Jurkat, Clone E6-1 (cell line): ENCODE measurements around the gene KLHDC4.
"Not testable (repeated sequence)": the region's sequence is repeated elsewhere in the genome, so short reads cannot be mapped to it uniquely, and the experiment has no call there.

Source experiments
- DNase-seq: peaks from one replicate; pipeline ENCODE4 v3.0.0-alpha.2; 2011; ENCODE audit warnings: low read depth, low spot score
- H3K4me3 ChIP-seq: 2 replicates; pipeline ENCODE4 v1.5.1; 2011; ENCODE audit warnings: mild to moderate bottlenecking, low read length, control low read depth, moderate library complexity

The KLHDC4 gene

DNA sequence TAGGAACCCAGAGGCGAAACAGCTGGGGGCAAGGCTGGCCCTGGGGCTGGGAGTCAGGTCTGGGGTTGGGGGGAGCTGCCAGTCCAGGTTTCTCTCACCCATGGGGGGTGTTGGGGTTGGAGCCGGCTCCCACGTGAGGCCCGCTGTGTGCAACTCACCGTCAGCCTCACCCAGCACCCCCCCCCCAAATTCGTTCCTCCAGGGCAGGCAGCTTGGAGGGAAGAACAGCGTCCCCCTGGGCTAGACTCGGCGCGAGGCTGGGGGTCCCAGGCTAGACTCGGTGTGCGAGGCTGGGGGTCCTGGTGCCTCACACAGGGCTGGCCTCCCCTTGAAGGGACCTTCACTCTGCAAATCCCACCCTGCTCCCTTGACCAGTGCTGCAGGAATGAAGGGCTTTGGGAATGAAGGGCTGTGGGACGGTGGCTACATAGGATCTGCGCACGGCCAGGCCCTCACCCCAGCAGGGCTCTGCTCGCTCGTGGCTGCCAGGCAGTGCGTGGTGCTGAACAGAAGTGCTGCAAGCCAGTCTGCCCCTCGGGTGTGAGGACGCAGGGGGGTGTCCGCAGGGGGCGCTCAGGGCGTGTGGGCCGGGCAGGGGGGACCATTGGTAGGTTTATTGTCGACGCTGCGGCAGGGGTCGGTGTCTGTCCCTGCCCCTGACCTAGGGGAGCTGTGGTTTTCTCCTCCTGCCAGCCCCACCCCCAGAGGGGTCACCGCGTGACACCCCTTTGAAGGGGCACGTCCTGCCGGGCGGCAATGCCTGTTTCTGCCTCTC lies 74.7 kb downstream of the KLHDC4 start:
- DNase-seq: no peak

DNA sequence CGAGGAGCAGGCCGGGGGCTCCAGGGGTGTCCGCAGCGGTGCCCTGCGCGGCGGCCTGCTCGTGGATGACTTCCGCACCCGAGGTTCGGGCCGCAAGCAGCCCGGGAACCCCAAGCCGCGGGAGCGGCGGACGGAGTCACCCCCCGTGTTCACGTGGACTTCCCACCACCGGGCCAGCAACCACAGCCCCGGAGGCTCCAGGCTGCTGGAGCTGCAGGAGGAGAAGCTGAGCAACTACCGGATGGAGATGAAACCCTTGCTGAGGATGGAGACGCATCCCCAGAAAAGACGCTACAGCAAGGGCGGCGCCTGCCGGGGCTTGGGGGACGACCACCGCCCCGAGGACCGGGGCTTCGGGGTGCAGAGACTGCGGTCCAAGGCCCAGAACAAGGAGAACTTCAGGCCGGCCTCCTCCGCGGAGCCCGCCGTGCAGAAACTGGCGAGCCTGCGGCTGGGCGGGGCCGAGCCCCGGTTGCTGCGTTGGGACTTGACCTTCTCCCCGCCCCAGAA lies 75.8 kb downstream of the KLHDC4 start:
- no peak overlapping the region for H3K4me3 ChIP-seq
- no peak for DNase-seq

More for the DNA sequence above, 74.7 kb downstream of the KLHDC4 start:
- H3K4me3 ChIP-seq: no peak overlapping the region

DNA sequence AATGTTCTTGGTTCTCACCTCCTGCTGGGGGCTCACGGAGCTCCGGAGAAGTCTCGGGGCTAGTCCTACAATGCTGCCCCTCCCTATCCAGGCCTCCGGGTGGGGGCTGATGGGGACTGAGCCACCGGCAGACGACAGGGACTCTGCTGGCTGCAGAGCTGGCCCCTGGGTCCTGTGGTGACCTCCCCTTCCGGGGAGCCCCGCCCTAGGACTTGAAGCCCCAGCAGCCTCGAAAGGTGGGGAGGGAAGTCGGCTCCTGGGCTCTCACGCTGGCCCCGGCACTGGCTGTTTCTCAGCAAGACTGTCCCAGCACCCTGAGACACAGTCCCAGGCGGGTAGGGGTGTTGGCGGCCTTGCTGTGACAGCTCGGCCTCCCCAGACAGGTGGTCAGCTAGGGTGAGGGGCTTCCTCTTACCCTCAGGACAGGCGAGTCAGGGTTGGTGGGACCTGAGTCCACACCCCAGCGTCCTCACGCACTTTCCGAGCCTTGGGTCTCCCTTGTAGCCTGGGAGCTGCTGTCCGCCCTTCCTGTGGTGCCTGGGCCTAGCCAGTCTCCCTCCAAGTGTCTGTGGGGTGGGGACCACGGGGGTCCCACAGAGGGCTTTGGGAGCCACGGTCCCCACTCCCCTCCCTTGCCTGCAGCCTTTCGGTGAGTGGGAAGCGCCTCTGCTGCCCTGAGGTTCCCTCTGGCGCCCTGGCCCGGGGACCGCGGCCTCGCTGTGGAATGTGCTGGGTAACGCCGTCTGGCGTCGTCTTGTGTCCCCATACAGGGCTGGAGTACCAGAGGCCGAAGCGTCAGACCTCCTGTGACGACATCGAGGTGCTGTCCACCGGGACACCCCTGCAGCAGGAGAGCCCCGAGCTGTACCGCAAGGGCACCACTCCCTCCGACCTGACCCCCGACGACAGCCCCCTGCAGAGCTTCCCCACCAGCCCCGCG lies 76.6 kb downstream of the KLHDC4 start:
- no peak for DNase-seq

DNA sequence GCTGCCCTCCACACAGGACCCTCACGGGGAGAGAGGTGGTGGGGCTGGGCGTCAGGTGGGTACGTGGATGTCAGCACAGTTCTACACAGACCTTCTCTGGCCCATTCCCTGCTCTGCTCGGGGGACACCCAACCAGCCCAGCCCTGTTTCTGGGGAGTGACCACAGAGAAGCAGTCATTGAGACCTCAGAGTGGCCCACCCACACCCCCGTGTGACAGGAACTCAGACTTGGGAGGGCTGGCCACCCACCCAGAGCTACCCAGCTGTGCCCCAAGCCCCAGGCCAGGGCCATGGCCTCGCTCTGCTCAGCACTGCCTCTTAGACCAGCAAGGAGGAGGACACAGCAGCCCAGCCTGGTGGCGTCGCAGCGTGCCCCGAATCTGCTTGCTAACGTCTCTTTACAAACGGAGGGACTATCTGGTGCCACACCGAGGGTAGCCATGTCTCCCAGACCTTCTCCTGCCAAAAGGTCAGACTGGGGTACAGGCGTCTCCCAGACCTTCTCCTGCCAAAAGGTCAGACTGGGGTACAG lies 77.7 kb downstream of the KLHDC4 start:
- DNase-seq: no peak
- no peak overlapping the region for H3K4me3 ChIP-seq

More for the DNA sequence above, 76.6 kb downstream of the KLHDC4 start:
- no peak overlapping the region for H3K4me3 ChIP-seq

DNA sequence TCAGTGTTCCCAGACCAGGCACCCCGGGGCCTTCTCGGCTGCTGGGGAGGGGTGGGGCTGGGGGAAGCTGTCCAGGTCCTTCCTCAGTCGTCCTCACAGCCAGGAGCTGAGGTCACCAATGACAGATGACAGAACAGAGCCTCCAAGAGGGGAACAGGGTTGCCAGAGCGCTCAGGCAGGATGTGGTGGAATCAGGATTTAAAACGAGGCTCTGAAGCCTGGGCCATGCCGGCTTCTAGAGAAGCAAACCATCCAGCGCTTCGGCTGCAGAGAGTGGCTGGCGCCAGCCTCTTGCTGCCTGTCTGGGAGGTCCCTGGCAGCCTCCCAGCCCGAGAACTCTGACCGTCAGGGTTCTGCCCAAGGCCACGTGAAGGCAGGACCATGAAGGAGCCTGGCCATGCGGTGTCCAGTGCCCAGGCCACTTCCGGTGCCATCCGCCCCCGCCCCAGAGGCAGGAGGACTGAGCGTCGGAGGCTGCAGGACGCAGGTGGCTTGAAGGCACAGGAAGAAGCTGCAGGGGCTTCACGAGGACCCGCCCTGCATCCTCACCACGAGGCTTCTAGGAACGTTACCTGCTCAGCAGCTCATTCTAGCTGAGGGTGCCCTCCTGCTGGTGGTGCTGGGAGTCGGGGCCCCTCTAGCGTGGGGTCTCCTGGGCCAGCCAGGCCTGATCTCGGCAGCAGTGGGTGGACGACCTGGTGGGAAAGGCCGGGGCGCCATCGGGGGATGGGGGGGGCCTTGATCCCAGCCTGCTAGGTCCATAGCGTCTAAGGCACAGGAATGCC lies 78.5 kb downstream of the KLHDC4 start:
- DNase-seq: peak; percentile 76
- H3K4me3 ChIP-seq: no peak overlapping the region

DNA sequence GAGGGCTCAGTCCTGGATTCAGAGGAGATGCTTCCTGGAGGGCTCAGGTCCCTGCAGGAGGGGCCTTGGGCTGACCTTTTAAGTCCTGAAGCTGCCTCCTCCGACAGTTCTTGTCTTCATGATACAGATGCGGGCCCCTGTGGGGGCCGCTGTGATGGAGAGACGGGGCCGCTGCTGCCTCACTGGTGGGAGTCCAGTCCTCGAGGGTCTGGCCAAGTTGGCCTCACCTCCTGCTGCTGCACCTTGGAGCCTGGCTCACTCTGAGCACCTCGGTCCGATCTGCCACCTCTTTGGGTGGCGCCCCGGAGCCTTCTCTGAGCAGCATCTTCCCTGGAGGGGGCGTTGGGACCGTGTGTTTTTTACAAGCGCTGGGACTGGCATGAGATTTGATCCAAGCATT lies 79.1 kb downstream of the KLHDC4 start:
- H3K4me3 ChIP-seq: no peak overlapping the region
- DNase-seq: no peak

DNA sequence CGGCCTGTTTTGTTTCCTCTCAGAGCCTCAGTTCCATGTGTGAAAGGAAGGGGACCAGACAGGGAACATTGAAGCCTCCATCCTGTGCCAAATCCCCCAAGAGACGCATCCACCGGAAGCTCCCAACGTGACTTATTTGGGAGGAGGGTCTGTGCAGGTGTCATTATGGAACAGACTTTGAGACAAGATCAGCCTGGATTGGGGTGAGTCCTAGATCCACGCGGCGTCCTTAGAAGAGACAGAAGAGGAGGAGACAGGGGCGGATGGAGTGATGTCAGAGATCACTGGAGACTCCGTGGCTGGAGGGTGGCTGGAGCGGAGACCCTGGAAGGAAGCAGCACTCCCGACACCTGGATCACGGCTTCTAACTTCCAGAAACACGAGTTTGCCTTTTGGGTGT lies 80.0 kb downstream of the KLHDC4 start:
- no peak for DNase-seq
- H3K4me3 ChIP-seq: no peak overlapping the region

DNA sequence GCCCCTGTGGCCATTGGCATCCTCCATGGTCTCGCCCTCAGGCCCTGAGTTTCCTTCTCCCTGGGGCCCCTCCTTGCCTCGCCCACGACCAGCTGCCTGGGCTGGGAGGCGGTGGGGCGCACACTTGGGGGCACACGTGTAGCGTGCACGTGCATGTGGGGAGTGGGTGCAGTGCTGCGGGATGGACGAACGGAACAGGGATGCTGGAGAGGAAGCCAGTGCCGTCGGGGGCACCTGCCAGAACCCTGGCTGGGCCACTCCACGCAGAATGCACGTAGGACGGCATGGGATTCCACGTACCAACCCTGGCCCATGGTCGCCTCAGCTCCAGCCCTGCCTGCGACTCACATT lies 80.4 kb downstream of the KLHDC4 start:
- DNase-seq: no peak
- H3K4me3 ChIP-seq: no peak overlapping the region

DNA sequence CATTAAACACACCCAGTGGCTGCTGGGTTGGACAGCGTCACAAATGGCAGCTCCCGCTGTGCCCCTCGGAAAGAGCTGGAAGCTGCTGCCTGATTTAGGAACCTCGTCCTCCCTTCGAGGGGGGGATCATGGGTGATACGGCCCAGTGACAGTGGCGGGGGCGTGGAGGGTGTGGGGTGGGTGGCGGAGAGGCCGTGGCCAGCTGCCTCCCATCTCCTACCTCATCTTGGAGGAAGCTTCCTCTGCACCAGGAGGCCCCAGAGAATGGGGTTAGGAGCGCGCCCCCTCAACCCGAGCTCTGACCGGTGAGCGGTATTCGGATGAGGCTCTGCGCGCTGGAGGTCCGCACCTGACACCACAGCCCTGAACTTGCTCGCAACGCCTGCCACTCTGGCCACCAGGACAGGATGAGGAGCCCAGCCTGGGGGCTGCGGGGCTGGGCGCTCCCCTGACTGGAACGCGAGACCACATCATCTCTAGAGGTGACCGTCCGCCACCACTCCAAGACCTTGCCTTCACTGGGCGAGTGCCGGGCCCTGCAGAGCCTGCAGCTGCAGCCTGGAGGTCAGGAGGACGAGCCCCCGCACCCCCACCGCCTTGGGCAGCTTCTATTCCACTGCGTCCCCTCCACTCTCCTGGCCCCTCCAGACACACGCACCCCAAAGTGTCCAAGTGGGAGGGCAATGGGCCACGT lies 80.9 kb downstream of the KLHDC4 start:
- no peak overlapping the region for H3K4me3 ChIP-seq
- DNase-seq: no peak

DNA sequence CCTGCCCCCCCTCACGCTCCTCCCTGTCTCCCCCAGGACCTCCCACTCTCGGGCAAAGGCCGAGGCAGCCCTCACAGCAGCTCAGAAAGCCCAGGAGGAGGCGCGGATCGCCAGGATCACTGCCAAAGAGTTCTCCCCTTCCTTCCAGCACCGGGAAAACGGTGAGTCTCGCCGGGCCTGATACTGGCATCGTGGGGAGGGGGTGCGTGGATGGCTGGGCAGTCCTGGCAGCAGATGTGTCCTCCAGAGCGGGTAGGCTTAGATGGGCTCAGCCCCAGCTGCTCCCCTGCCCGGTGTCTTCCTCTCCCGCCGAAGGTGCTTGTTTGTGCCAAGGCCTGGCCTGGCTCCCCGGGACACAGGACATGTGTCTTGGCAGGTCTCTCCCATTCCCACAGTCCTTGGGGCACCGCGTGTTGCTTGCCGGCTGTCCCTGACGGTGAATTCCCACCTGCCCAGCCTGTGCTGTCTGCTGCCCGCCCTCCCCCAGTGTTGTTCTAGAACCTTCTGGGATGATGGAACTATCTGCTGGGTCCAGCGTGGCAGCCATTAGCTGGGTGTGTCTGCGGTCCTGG lies 81.6 kb downstream of the KLHDC4 start:
- DNase-seq: no peak
- no peak overlapping the region for H3K4me3 ChIP-seq

DNA sequence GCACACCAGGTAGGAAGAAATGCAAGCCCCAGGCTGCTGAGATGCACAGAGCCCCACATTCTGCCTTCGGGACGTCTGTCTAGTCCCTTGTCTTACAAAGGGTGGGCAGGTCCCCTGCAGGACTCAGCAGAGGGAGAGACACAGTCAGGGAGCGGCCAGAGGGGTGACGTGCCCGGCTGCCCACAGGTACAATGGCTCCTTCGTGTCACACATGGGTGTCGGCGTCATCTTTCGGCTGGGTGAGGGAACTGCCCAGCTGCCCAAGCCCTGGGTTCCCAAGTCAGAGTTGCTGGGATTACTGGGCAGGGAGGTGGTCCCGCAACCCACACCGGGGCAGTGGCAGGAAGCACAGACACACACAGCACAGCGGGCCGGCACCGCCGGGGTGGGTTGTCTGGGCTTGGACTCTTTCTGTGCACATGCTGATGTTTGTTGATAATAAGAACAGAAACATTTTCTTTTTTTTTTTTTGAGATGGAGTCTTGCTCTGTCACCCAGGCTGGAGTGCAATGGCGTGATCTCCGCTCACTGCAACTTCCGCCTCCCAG lies 82.9 kb downstream of the KLHDC4 start:
- H3K4me3 ChIP-seq: no peak overlapping the region
- DNase-seq: no peak

DNA sequence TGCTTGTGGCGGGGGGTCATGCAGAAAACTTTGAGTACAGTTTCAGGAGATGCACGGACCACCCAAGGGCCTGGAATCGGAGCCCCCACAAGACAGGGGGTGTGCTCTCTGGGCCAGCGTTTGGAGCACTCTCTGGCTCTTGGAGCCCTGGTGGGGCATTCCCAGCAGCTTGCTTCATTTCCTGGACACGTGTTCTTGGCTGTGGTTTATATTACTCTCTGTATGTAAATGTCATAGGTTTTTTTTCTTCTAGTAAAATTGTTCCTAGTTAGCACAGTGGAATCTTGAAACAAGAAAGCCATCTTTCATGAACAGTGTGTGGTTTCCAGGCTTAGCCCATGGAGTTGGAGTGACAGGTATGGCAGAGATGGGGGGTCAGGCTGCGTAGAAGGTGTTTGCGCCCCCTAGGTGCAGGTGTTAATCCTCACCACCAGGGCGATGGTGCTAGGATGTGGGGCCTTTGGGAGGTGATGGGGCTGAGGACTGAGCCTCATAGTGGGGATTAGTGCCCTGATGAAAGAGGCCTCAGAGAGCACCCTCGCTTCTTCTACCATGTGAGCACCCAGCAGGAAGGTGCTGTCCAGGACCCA lies 83.7 kb downstream of the KLHDC4 start:
- DNase-seq: peak; percentile 30
- H3K4me3 ChIP-seq: no peak overlapping the region

DNA sequence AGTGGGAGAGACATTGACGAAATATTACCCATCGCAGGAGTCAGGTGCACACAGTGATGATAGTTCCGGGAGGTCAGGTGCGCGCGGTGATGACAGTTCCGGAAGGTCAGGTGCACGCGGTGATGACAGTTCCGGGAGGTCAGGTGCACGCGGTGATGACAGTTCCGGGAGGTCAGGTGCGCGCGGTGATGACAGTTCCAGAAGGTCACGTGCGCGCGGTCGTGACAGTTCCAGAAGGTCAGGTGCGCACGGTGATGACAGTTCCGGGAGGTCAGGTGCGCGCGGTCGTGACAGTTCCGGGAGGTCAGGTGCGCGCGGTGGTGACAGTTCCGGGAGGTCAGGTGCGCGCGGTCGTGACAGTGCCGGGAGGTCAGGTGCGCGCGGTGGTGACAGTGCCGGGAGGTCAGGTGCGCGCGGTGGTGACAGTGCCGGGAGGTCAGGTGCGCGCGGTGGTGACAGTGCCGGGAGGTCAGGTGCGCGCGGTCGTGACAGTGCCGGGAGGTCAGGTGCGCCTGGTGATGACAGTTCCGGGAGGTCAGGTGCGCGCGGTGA lies 84.7 kb downstream of the KLHDC4 start:
- H3K4me3 ChIP-seq, DNase-seq: not testable (repeated sequence)

DNA sequence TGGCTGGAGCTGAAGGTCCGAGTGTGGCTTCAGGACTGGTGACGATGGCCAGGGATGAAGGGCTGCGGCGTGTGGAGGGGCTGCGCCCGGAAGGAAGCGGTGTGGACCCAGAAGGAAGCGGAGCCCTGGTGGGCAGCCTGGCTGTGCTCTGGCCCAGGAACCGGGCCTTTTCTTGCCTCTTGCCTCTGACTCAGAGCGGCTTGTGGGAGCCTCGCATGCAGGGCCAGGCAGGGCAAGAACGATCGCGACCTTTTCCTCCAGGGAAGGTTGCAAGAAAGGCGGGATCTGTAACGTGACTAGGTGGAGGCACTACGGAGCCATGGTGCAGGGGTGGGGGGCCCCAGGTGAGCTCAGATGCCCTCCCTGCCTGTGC lies 85.5 kb downstream of the KLHDC4 start:
- no peak overlapping the region for H3K4me3 ChIP-seq
- DNase-seq: no peak

DNA sequence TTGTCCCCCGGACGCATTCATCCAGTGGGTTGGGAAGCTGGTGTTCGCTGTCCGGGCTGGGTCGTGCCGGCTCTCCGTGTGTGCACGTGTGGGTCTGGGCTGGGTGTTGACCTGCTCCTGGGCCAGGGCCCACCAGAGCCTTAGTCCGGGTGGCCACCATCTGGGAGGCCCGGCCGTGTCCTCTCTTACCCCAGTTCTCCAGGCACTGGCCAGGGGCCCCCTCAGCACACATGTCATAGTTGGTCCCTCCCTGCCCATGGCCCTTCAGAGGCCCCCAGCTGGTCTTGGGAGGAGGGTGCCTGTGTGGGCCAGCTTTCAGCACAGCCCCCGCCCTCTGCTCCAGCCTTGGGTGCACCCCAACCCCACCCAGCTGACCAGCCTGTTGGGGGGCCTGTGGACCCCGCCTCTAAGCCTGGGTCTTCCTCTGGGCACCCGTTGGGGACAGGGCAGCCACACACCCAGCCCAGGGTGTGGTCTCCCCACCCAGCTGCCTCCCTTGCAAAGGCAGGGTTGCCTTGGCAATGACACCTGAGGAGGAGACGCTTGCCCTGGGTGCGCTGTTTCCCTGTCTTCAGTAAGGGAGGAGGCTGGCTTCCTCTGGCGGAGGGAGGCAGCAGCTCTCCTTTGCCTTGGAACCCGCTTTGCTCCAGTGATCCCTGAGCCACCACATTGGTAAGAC lies 86.1 kb downstream of the KLHDC4 start:
- no peak overlapping the region for H3K4me3 ChIP-seq
- no peak for DNase-seq

DNA sequence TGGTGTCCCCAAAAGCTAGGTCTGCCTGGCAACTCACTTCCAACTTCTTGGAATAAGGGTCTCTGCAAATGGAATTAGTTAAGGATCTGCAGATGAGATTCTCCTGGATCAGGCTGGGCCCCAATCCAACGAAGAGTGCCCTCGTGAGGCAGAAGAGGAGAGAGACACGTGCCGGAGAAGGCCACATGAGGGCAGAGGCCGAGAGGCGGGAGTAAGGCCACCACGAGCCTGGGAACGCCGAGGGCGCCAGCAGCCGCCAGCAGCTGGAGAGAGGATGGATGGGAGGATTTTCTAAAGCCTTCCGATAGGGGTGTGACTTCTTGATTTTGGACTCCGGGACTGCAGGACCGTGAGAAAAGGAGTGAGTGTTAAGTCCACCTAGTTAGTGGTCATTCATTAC lies 87.2 kb downstream of the KLHDC4 start:
- no peak for DNase-seq
- H3K4me3 ChIP-seq: no peak overlapping the region

DNA sequence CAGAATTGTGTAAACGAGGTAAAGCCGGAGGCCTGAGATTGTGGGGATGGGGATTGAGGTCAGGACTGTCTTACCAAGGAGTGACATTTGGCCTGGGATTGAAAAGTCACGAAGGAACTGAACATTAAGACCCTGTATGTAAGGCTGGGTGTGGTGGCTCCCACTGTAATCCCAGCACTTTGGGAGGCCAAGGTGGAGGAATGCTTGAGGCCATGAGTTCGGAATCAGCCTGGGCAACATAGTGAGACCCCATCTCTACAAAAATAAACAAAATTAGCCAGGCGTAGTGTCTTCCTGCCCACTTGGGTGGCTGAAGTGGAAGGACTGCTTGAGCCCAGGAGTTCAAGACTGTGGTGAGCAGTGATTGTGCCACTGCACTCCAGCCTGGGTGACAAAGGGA lies 88.0 kb downstream of the KLHDC4 start:
- no peak for DNase-seq
- H3K4me3 ChIP-seq: no peak overlapping the region
